BLaER1 treated with 17β-estradiol and CSF1 and Interleukin-3, amounts not matched to agents 10 nM and 100 nM (cell line): Measurements from ENCODE around the gene RPS2.
"Not testable (repeated sequence)": the region's sequence is repeated elsewhere in the genome, so short reads cannot be mapped to it uniquely, and the experiment has no call there.

Source experiments
- H3K27ac ChIP-seq, 11 experiments: shearing (Covaris generic); formaldehyde crosslinking; 2 replicates each; pipeline ENCODE4 v1.8.1; 2022
- H3K27me3 ChIP-seq, 11 experiments: shearing (Covaris generic); formaldehyde crosslinking; 2 replicates each; pipeline ENCODE4 v1.8.1; 2022
- H3K36me3 ChIP-seq, 11 experiments: shearing (Covaris generic); formaldehyde crosslinking; 2 replicates each; pipeline ENCODE4 v1.8.1; 2022
- H3K4me1 ChIP-seq, 10 experiments: shearing (Covaris generic); formaldehyde crosslinking; 2 replicates each; pipeline ENCODE4 v1.8.1; 2022
- H3K4me2 ChIP-seq, 11 experiments: shearing (Covaris generic); formaldehyde crosslinking; 2 replicates each; pipeline ENCODE4 v1.8.1; 2022
- H3K4me3 ChIP-seq, 10 experiments: shearing (Covaris generic); formaldehyde crosslinking; 2 replicates each; pipeline ENCODE4 v1.8.1; 2022
- H3K9ac ChIP-seq, 11 experiments: shearing (Covaris generic); formaldehyde crosslinking; 2 replicates each; pipeline ENCODE4 v1.8.1; 2022
- H3K9me3 ChIP-seq, 11 experiments: shearing (Covaris generic); formaldehyde crosslinking; replicated peaks in 1 of 11; 2 replicates each; pipeline ENCODE4 v1.8.1; 2022
- H4K20me1 ChIP-seq, 11 experiments: shearing (Covaris generic); formaldehyde crosslinking; 2 replicates each; pipeline ENCODE4 v1.8.1; 2022
- Cebpa-rat ChIP-seq, 11 experiments: shearing (Covaris generic); IDR thresholded peaks; 2 replicates each; pipeline ENCODE4 v1.8.1; 2022

RPS2 gene

DNA sequence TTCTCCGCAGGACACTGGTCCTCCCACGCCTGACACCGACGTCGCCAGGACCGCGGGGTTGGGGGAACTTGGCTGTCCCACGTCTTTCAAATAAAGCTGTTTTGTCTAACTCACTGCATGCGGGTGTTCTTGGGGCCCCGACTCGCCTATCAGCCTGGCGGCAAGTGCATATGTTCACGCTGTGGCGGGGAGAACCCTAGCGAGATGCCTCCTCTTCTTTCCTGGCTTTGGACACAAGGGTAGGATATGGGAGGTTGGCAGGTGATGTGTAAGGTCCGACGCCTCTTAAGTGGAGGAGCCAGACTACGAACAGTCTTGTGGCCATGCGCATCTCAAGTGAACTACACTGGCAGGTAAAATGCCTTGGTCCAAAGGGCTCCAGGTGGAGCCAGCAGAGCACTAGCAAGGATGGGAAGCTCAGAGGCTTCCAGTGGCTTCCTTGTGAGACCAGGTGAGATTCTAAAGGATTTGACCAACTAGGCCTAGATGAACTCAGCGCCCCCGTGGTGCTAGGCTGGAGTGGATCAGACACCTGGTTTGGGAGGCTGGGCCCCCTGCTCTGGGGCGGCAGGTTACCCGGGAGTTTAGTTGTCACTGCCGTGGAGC is 873 bp upstream of the RPS2 start:
- Histone ChIP-seq H3K9me3 (no peaks in the 10 kb centered on the region; a peak in 1 of 22 replicates), H3K27me3 (no peaks in the 10 kb centered on the region), H3K4me1 (peaks cover 42 to 51% (median 46%) of the 10 kb centered on the region in 10 experiments), H3K4me2 (peak overlapping the region; percentile 90 to 99 (median 95)), H3K4me3 (peak overlapping the region; percentile 80 to 100 (median 90)), H4K20me1 (peaks cover 32 to 54% (median 40%) of the 10 kb centered on the region in 11 experiments), H3K9ac (peak overlapping the region; percentile 93 to 100 (median 97)), H3K27ac (peak overlapping the region; percentile 90 to 99 (median 94)), H3K36me3 (peaks cover 21 to 48% (median 32%) of the 10 kb centered on the region in 11 experiments)
- no peak for TF ChIP-seq Cebpa-rat (IDR thresholded peaks at IDR 0.05)

DNA sequence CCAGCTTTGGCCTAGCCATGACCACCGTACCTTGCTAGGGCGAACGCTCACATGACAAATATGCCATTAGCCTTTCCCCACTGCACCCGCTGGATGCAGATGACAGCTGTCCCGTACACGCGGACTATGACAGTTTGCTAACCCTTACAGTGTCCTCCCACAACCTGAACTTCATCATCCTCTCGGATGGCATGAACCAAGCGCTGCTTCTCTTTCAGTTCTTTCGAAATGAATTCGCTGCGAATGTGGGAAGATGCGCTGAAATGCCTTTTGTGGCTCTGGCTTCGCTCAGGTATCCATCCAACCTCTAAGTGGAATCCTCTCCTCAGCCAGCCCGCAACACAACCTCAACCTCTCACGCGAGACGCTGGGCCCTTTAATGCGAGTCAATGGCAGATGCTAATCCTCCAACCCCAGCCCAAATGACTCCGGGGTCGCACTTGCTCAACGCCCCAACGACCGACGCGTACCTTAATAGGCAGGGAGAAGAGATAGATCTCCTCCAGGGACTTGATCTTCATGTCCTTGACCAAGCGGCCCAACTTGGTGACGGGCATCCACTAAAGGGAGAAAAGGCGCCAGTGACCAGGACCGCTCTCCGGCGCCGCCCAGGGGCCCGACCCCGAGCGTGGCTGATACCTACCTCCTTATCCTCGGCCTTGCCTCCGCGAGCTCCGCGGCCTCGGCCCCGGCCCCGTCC is 670 bp downstream of the RPS2 start:
- H3K9ac ChIP-seq = peak overlapping the region; percentile 93 to 100 (median 97)
- no peaks in the 10 kb centered on the region for H3K27me3 ChIP-seq
- peak overlapping the region; percentile 80 to 100 (median 90) for H3K4me3 ChIP-seq
- peaks cover 21 to 48% (median 32%) of the 10 kb centered on the region in 11 experiments for H3K36me3 ChIP-seq
- peaks cover 45 to 51% (median 48%) of the 10 kb centered on the region in 10 experiments for H3K4me1 ChIP-seq
- no peak for TF ChIP-seq Cebpa-rat (IDR thresholded peaks at IDR 0.05)
- H4K20me1 ChIP-seq = peaks cover 32 to 60% (median 44%) of the 10 kb centered on the region in 11 experiments
- peak overlapping the region; percentile 79 to 97 (median 96) for H3K4me2 ChIP-seq
- H3K27ac ChIP-seq = peak overlapping the region; percentile 90 to 99 (median 94)
- H3K9me3 ChIP-seq = no peaks in the 10 kb centered on the region; a peak in 1 of 22 replicates

- Histone ChIP-seq H3K4me3 (peak overlapping the region; percentile 80 to 100 (median 90)), H3K36me3 (peaks cover 21 to 48% (median 32%) of the 10 kb centered on the region in 11 experiments), H3K9ac (peak overlapping the region; percentile 93 to 100 (median 97)), H3K4me1 (peaks cover 47 to 55% (median 52%) of the 10 kb centered on the region in 10 experiments), H3K27ac (peak overlapping the region in 9 of 11 experiments; percentile 90 to 99 (median 96); a peak in 17 of 22 replicates), H4K20me1 (peaks cover 32 to 60% (median 44%) of the 10 kb centered on the region in 11 experiments), H3K4me2 (peak overlapping the region; percentile 79 to 97 (median 96))
- not testable (repeated sequence) for H3K9me3 ChIP-seq, H3K27me3 ChIP-seq
Observed at GRCh38 chr16:1962161-1963153, 2.2 kb downstream of the RPS2 start.

GRCh38 chr16:1961651-1962067 is 3.0 kb downstream of the RPS2 start:
- Histone ChIP-seq H3K4me2 (peak overlapping the region; percentile 55 to 97 (median 96); a peak in 21 of 22 replicates), H3K4me3 (peak overlapping the region in 8 of 10 experiments; percentile 80 to 100 (median 92); a peak in 16 of 20 replicates), H3K36me3 (peaks cover 21 to 42% (median 31%) of the 10 kb centered on the region in 11 experiments), H3K9ac (peak overlapping the region in 10 of 11 experiments; percentile 93 to 100 (median 96); a peak in 17 of 22 replicates), H3K27ac (0 out of 22 replicates have a peak overlapping the region, but pooled peaks of 2 of the 11 experiments have one; percentile 1 to 99), H3K9me3 (no peaks in the 10 kb centered on the region; a peak in 1 of 22 replicates), H4K20me1 (peaks cover 32 to 59% (median 44%) of the 10 kb centered on the region in 11 experiments), H3K27me3 (no peaks in the 10 kb centered on the region), H3K4me1 (peaks cover 47 to 54% (median 51%) of the 10 kb centered on the region in 10 experiments)
- TF ChIP-seq Cebpa-rat (IDR thresholded peaks at IDR 0.05) = no peak

DNA sequence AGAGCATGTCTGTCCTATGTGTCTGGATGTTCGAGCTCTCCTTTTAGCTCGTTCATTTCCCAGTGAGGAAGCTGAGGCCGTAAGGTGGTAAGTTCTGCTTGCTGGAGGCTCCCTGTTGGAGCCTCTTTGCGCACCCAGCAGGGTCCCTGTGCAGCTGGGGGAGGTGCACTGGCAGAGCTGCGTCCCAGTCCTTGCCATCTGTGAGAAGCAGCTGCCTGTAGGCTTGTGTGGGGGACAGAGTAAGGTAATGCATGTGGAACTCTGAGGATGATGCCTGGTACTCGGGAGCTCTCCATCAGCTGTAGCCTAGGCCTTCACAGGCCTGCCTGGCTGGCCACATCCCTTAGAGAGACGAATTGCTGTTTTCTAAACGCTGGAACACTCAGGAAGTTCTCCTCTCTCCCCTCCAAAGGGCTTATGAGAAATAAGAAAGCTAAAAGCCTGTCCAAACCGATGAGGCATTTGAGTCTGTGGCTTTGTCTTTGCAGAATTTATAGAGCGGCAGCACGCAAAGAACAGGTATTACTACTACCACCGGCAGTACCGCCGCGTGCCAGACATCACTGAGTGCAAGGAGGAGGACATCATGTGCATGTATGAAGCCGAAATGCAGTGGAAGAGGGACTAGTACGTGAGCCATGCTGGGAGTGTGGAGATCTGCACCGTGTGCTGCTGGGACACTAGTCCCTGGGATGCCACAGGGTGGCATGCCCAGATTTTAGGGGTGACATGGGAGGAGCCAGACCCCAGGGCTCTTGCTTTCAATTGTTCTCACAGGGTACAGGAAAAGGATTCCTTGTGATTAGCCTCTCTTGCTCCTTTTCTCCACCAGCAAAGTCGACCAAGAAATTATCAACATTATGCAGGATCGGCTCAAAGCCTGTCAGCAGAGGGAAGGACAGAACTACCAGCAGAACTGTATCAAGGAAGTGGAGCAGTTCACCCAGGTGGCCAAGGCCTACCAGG is 3.7 kb downstream of the RPS2 start:
- Histone ChIP-seq H3K4me1 (peaks cover 40 to 47% (median 44%) of the 10 kb centered on the region in 10 experiments), H3K9me3 (no peaks in the 10 kb centered on the region; a peak in 1 of 22 replicates), H3K9ac (peak overlapping the region; percentile 87 to 97 (median 92); a peak in 21 of 22 replicates), H4K20me1 (peaks cover 32 to 53% (median 44%) of the 10 kb centered on the region in 11 experiments), H3K4me3 (peak overlapping the region; percentile 70 to 96 (median 88)), H3K27me3 (no peaks in the 10 kb centered on the region), H3K36me3 (peaks cover 21 to 34% (median 30%) of the 10 kb centered on the region in 11 experiments), H3K27ac (peak overlapping the region in 9 of 11 experiments; percentile 18 to 92 (median 88); a peak in 16 of 22 replicates), H3K4me2 (peak overlapping the region; percentile 79 to 97 (median 95))
- TF ChIP-seq Cebpa-rat (IDR thresholded peaks at IDR 0.05) = no peak

DNA sequence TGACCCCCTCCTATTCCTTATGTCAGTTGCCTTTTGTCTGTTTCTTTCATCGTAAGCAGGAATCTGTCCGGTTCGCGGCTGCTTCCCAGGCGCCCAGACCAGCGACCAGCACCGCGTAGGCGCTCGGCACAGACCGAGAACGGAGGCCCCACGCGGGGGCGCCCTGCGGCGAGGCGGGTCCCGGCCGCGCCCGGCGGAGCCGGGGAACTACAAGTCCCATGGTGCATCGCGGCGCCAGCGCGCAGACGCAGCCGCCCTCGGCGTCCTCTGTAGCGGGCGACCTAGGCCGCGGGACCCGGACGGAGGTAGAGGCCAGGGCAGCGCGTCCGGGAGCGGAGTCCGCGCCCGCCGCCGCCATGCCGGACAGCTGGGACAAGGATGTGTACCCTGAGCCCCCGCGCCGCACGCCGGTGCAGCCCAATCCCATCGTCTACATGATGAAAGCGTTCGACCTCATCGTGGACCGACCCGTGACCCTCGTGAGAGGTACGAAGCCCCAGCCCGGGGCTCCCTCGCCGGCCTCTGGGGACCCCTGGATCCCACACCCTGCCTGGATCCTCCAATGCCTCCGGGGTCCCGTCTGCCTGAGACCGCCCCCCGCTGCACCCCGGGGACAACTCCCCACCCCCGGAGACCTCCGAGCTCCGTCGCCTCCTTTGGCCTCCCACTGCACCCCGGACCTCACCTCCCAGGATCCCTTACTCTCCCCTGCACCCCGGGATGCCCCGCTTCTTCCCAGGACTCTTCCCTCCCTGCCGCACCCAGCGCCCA is 5.2 kb downstream of the RPS2 start, which contains the start of gene NDUFB10:
Gene NDUFB10 (plus strand): TSS at position 270 of the 771 bp plus-strand sequence. CDS start 87 bp downstream, at position 357.
- peak within 1 kb of the TSS; percentile 79 to 97 (median 95) for H3K4me2 ChIP-seq
- no peaks in the 10 kb centered on the region; a peak in 1 of 22 replicates for H3K9me3 ChIP-seq
- H3K4me3 ChIP-seq = peak within 1 kb of the TSS; percentile 70 to 96 (median 88)
- H3K4me1 ChIP-seq = peaks cover 34 to 41% (median 39%) of the 10 kb centered on the region in 10 experiments
- no peaks in the 10 kb centered on the region for H3K27me3 ChIP-seq
- peak within 1 kb of the TSS; percentile 87 to 97 (median 92) for H3K9ac ChIP-seq
- H3K36me3 ChIP-seq = peaks cover 21 to 34% (median 30%) of the 10 kb centered on the region in 11 experiments
- peaks cover 32 to 47% (median 44%) of the 10 kb centered on the region in 11 experiments for H4K20me1 ChIP-seq
- H3K27ac ChIP-seq = peak within 1 kb of the TSS; percentile 44 to 92 (median 87)
- no peak for TF ChIP-seq Cebpa-rat (IDR thresholded peaks at IDR 0.05)
